Activated effector memory CD4-positive, alpha-beta T cell treated with anti-CD3 and anti-CD28 coated beads, Interleukin-2, amount 50 U/mL, for 16 hours (primary cell): ENCODE measurements around the gene AIM2.
"Not testable (repeated sequence)": the region's sequence is repeated elsewhere in the genome, so short reads cannot be mapped to it uniquely, and the experiment has no call there.

Experiments
- DNase-seq: peaks from one replicate; pipeline ENCODE4 v3.0.0-alpha.2; 2020

The AIM2 gene

DNA sequence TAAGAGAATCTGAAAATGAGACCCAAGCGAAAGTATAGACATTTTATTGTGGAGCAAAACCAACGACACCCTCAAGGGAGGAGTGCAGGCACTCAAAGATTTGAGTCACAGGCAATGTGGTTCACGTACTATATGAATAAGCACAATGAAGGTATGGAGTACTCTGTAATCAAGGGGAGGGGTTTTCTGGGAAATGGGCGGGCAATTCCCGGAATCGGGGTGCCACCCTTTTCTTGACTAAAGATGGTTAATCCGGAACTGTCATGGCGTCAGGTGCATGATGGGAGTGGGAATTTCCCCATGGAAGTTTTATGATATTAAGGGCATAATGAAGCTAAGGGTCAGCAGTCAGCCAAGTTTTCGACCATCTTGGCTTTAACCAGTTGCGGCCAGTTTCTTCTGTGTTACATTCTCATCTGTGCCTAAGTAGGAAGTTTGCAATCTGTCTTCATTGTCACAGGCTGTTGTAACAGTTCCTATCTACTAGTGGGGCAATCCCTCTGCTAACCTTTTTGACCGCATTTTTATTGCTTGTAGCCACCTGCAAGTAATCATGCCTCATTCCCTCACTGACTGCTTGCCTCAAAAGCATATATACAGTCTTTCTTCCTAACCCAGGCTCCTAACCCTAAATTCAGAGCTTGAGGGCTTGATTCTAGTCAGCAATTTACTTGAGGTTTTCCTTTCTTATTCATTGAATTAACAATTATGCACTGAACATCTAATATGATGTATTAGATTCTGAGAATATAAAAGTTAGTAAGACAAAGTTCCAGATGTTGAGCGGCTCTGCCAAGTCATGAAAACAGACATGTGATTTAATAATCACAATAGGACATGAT, 775 bp upstream of the AIM2 start:
- peak; percentile 98 for DNase-seq

DNA sequence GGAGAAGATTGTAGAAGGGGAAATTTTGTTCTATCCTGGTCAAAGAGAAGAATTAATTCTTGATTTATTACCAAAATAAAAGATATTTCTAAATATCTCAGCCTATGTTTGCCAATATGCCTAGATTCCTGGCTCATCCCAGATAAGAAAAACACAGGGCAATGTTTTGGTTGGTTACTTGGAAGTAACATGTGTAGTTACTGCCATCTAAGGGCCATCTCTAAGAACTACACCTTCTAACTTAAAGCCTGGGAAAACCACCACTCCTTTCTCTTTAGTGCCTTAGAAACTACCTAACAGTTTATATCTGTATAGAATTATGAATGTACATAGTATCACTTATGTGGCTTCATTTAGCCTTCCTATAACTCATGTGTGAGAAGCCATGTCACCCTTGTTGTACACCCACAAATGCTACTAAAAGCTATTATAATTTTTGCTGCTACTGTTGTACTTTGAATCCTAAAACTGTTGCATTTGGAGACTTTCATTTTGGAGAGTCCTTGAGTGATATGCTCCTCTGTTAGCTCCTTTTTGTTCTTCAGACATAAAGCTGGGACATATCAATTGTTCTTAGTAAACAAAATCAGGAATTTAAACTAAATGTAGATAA, 4.5 kb downstream of the AIM2 start:
- DNase-seq = no peak

DNA sequence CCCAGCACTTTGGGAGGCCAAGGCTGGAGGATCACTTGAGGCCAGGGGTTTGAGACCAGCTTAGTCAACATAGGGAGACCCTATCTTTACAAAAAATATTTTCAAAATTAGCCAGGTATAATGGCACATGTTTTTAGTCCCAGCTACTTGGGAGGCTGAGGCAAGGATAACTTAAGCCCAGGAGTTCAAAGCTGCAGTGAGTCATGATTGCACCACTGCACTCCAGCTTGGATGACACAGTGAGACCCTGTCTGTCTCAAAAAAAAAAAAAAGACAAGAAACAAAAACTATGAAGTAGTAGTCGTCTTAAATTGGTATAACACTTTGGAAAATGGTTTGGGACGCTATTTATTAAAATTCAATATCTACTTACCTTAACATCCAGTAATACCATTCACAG, 7.7 kb downstream of the AIM2 start:
- DNase-seq = no peak

DNA sequence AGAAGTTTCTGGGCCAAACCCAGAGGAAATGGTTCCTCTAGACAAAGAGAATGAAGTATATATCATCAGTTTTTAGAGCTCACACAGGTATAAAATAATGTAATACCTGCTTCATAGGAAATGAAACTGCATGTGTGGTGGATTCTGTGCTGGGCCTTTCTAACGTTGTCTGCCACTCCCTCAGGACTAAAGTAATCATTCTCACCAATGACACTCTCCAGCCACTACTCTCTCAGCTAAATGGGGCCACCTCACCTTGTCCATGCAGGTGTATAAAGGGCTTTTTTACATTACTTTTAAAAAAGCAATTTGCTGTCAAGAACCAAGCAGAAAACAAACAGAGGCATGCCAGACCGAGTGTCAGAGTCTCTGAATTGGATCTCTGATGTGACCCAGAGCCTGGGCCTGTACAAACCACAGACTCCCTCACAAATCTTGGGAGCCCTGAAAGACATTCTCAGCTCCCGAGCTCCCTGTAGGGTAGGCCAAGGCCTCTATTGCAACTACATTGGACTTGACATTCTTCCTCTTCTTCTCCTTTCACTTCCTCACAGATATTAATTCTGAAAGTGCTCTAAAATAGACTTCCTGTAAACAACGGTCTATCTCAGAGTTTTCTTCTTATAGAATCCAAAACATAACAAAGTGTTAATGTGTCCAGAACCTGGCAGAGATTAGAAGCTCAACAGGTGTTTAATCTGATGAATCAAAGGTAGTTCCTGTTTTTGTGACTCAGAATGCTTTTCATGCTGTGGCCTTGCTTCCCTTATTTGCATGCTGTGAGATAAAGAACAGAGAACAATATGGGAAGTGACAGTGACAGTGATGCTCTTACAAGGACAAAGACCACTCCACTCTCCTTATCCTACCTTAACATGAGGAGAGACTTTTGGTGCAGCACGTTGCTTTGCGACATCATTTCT, 8.6 kb downstream of the AIM2 start:
- no peak for DNase-seq

DNA sequence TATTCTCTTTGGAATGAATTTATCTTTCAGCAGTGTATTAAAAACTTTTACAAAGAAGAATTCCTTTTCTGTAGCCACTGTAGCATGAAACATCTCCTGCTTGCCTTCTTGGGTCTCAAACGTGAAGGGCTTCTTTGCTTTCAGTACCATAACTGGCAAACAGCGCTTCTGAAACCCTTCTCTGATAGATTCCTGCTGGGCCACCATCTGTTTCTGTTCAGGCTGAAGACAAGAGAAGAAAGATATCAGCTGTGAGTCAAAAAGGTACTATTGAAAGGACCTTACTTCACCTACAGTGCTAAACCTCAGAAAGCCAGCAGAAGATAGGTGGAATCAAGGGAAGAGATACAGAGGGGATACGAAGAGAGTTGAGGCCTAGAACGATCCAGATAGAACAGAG, 10.5 kb downstream of the AIM2 start:
- no peak for DNase-seq

DNA sequence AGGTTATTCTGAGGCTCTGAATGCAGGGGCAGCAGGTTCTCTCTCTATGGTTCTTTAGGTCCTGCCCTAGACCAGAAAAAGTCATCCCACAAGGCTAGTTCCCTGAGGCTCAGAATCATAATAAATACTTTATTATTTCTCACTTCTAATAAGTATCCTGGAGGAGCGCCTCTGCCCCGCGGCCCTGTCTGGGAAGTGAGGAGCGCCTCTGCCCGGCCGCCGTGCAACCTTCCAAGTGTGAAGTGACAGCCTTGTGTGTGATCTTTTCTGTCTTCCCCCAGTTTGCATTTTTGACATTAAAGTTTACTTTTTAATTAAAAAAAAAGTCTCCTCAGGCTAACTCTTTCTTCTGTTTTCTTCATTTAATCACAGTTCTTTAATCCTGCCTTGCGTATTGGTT, 11.5 kb downstream of the AIM2 start:
- DNase-seq = no peak

DNA sequence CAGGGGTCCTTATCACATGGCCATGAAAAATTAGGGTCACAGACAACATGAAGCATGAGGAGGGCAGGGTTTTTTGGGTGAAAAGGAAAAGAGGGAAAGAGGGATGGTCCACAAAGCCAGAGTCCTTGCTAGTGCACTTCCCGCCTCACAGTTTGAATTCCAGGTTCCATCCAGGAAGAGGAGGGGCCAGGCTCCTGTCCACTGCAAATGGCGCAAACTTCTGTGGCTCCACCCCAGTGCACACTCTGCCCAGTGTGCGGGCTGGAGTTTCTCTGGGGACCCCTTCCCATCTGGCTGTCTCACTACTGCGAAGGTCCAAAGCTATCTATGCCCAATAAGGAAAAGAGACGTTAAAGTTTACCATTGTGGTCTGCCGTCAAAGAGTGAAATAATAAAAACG, 17.8 kb downstream of the AIM2 start:
- DNase-seq = no peak

DNA sequence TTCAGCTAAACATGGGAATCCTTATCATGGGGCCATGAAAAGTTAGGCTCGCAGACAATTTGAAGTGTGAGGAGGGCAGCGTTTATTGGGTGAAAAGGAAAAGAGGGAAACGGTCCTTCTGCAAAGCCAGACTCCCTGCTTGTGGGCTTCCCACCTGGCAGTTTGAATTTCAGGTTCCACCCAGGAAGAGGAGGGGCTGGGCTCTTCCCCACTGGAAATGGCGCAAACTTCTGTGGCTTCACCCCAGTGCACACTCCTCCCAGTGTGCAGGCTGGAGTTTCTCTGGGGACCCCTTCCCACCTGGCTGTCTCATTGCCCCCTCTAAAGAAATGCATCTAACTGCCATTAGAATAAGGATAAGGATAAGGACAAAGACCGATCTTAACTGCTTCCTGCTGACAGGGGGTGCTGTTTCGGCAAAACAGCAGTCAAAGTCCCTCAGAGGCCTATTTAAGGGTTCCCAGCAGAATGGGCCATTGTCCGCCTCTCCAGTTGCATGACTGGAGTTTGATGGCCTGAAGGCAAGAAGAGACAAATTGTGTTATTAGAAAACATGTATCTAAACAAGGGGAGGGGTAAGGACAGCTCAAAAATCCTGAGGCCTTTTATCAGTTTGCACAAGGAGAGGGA, 20.4 kb downstream of the AIM2 start:
- no peak for DNase-seq

DNA sequence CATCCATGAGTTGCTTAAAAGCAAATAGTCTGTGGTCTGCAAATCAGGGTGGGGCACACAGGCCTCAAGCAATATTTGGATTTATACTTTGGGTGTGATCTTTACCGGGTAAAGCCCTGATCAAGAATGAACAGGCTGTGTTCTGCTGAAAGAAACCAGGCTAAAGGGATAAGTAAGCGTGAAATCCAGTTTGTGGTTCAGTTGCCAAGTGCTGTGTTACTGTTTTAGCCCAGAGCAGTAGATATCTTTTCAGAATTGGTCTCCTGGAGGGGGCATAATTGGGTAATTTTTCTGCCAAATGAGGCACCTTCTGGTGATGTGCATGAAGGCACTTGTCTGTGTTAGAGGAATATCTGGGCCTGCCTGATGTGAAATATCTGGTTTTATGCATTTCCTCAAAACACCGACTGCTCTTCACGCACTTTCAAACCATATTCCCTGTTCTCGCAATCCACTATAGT, 21.4 kb downstream of the AIM2 start:
- no peak for DNase-seq

DNA sequence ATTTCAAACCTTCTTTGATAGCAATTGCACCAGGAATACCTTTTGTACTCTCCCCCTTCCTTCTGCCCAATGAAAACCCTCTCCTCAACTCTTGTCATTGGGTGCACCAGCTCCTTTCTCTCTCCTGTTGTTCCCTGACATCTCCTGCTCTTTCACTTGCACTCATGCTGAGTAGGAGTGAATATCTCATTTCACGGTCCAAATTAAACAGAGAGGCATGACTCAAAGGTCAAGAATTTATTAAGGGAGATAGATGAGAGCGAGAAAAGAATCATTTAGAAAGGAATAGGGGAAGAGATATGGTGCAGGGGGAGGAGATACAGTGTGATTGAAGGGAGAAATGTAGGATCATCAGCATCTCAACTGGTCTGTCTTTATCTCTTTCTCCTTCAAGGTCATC, 22.1 kb downstream of the AIM2 start:
- DNase-seq = no peak

DNA sequence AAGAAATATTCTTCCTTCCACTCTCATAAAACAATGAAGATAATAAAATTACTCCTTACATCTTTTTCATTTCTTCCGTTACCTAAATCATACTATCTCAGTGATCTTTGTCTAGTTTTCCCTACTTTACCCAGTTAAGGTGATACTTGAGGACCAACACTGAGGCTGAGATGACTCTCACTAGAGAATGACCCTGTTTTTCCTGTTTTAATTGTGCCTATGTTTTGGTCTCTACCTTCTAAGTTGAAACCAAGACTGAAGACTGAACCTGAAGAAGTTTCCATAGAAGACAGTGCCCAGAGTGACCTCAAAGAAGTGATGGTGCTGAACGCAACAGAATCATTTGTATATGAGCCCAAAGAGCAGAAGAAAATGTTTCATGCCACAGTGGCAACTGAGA, 25.1 kb downstream of the AIM2 start:
- no peak for DNase-seq

DNA sequence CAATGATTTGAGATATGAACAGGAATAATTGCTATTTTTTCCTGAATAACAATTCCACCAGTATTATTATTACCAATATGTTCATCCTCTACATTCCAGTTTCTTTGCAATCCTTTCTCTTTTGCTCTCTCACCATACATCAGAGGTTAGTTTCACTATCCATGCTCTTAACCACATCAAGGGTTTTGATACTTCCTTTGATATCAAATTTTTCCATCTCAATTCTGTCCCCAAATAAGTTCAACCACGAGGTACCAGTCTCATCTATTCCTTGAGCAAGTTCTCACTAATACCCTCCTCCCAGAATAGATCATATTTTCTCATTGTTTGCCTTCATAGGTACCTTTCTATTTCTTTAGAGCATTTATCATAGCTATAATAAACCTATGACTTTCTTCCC, 30.1 kb downstream of the AIM2 start:
- not testable (repeated sequence) for DNase-seq

DNA sequence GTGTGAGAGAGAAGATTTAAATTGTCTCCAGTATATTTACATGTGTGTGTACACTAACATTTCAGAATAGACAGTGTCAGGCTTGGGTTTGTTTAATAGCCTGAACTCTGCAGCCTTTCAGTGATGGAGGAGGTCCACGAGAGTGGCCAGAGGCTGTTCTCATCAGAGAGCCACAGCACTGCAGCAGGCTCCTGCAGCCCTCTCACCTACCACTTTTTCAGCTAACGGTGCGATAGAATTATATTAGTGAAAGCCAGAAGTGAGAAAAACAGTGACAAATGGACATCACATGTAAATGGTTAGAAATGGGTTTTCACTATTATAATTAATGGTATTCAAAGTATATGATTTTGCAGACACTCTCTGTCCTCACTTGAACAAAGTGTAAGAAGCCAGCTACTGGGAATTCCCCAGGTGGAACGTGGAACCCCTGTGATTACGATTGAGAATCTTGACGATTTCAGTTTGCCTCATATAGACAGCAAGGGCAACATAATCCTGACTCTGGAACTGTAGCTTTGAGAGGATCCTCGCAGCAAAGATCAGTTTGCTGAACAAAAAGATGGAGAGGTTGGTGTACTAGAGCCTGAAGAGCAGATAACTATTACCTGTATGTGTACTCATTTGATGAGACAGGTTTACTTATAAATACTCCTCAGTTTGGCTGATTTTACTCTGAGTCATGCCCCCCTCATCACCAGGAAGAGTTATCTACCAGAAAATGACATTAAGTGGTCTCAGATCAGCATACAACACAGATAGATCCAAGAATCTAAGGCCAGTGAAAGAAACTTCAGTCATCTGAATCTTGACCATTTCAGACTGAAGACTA, 35.5 kb downstream of the AIM2 start:
- DNase-seq = no peak

DNA sequence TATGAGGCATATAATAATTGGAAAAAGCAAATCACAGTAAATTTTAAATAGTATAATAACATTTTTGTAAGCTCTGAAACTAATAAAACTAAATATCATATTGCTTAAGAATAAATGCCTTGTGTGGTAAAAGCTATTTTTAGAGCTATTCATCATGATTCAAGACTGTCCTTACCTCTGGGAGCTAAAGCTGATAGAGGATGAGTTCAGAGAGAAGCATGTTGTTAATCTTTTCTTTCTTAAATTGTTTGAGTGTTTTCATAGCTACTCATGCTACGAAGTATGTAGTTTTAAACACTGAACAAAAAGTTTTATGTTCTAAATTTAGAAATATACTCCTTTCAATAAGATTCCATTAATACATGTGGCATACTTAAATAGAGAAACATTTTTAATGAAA, 36.4 kb downstream of the AIM2 start:
- no peak for DNase-seq

DNA sequence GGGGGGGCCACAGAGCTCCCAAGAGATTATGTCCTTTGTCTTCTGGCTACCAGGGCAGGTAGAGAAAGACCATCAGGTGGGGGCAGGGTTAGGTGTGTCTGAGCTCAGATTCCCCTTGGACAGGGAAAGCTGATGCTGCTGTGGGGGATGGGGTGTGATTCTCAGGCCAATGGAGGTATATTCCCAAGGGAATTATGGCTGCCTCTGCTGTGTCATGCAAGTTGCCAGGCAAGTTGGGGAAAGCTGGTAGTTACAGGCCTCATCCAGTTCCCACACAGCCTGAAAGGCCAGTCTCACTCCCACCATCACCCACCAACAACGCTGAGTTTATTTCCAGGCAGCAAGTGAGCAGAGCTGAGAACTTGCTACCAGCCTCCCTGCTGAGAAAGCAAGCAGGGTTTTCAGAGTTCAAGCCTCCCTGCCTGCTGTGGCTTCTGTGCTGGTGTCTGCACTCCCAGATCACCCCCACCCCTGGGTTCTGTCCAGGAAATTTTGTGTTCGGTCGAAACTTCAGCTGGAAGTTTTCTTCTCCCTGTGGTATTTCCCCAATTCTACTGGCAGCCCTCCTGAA, 45.6 kb downstream of the AIM2 start:
- no peak for DNase-seq

DNA sequence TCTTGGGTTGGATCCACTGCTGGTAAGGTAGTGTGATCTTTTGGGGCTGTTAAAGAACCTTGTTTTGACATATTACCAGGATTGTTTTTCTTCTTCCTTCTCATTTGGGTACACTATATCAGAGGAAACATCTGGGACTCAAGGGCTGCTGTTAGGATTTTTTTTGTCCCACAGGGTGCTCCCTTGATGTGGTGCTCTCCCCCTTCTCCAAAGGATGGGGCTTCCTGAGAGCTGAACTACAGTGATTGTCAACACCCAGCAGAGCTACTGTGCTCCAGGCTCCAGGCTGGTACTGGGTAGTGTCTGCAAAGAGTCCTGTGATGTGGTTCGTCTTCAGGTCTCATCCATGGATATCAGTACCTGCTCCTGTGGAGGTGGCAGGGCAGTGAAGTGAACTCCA, 46.3 kb downstream of the AIM2 start:
- no peak for DNase-seq

DNA sequence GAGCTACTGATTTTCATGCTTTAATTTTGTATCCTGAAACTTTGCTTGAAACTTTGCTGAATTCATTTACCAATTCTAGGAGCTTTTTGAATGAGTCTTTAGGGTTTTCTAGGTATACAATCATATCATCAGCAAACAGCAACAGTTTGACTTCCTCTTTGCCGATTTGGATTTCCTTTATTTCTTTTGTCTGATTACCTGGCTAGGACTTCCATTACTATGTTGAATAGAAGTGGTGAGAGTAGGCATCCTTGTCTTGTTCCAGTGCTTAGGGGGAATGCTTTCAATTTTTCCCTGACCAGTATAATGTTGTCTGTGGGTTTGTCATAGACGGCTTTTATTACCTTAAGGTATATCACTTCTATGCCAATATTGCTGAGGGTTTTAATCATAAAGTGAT, 49.7 kb downstream of the AIM2 start:
- not testable (repeated sequence) for DNase-seq

DNA sequence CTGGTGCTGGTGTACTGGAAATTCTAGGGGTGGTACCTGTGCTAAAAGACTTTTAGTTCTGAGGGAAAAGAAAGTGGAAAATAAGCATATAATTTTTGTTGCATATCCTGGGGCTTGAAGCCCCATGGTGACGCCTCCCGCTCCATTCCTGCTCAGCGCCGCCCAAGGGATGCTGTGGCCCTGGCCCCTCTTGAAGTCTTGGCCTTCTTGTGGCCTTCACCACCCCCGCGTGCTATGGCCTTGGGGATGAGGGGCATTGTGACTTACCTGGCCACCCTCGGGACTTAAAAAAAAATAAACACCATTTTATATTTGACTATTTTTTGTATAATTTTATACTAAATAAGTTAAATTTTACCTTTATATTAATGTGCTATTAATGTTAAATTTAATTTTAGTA, 51.5 kb downstream of the AIM2 start:
- no peak for DNase-seq

DNA sequence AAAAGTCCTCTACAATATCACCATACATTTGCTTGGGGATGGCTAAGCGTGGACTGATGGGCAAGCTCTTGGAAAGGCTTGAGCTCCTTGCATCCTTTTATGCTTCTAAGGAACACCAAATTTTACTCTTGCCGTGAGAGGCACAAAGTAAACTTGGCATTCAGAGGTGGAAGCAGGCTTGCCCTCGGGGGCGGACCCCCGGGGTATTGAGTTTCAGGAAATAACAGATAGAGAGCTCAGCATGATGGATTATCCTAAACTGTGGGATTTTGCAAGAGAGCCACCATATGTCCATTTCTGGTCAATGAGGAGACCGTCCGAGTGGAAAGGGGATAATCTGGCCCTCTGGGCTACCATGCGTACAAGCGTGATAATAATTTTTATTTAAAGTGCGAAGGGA, 52.8 kb downstream of the AIM2 start:
- DNase-seq = no peak

DNA sequence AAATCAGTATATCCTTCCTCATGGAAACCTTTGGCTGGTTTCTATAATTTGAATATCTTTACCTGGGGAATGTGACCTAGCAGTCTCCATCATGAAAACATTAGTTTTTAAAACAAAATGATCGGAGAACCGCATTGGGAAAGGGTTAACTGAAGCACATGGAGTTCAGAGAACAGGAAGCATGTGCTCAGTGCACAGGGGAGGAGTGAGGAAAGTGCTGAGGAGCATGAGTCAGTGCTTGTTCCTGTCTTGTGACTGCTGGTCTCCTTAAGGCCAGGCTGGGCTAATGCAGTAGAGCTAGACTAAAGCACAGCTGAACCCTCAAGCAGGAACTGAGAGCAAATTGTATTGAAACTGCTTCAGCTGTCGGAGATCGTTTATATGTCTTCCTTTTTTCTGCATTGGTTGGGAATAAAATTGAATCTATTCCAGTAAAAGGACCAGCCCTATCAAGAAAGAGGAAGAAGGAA, 61.1 kb downstream of the AIM2 start:
- DNase-seq = peak; percentile 88

DNA sequence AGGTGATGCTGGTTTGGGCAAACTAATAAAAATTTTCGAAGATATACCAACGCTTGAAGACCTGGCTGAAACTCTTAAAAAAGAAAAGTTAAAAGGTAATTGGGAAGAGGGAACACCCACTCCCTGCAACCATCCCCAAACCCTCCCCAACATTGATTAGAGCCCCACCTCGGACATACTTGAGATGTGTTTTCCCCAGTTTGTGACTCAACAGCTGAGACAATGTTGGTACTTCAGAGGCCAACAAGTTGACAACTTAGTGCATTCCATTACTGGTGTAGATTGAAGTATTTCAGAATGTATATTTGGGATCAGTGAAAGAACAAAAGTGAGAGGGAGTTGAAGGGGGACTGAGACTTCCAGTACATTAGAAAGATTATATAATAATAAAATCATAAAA, 61.7 kb downstream of the AIM2 start:
- DNase-seq = no peak
